HL-60 (cell line): Measurements from ENCODE around the gene KCNT1.

Source experiments
- DNase-seq, 2 experiments: peaks; one replicate each; pipeline ENCODE4 v3.0.0-alpha.2; 2010 to 2020; ENCODE audit warnings: low read depth in 1 of 2, low spot score in 1 of 2
- H3K27ac ChIP-seq: fragments of 250-450 bp; sonication (Bioruptor Pico); replicated peaks from 2 replicates; pipeline ENCODE4 v1.5.1; 2020; ENCODE audit warnings: mild to moderate bottlenecking, moderate library complexity
- H3K27me3 ChIP-seq: fragments of 250-450 bp; sonication (Bioruptor Pico); 2 replicates; pipeline ENCODE4 v1.5.1; 2021; ENCODE audit warnings: mild to moderate bottlenecking, moderate library complexity; ENCODE audit not compliant: insufficient read depth, poor library complexity, severe bottlenecking
- H3K4me3 ChIP-seq: replicated peaks from 2 replicates; pipeline ENCODE4 v1.5.1; 2011; ENCODE audit warnings: mild to moderate bottlenecking, control low read depth, low read length; ENCODE audit not compliant: insufficient read depth
- GABPA ChIP-seq: IDR thresholded peaks from 2 replicates; pipeline ENCODE4 v1.6.1; 2012; ENCODE audit warnings: low read depth
- POLR2AphosphoS5 ChIP-seq: IDR thresholded peaks from 2 replicates; pipeline ENCODE4 v1.6.1; 2012; ENCODE audit warnings: low read depth
- SPI1 ChIP-seq: IDR thresholded peaks from 2 replicates; pipeline ENCODE4 v1.6.1; 2012; ENCODE audit warnings: low read depth, mild to moderate bottlenecking, borderline replicate concordance
- TF ChIP-seq, protein P1 (sequence below): IDR thresholded peaks from 2 replicates; pipeline ENCODE4 v1.6.1; 2012; ENCODE audit warnings: low read depth; ENCODE audit not compliant: insufficient replicate concordance
- TF ChIP-seq, protein P2 (sequence below): IDR thresholded peaks from one replicate; pipeline ENCODE4 v1.5.1; 2011; ENCODE audit warnings: low read length, control low read depth, inconsistent platforms; ENCODE audit not compliant: insufficient read depth

KCNT1 gene

GRCh38 chr9:135769489-135770202 lies 67.7 kb downstream of the KCNT1 start:
- TF ChIP-seq GABPA, result no peak
- no peak for TF ChIP-seq POLR2AphosphoS5
- TF ChIP-seq, protein P1, sequence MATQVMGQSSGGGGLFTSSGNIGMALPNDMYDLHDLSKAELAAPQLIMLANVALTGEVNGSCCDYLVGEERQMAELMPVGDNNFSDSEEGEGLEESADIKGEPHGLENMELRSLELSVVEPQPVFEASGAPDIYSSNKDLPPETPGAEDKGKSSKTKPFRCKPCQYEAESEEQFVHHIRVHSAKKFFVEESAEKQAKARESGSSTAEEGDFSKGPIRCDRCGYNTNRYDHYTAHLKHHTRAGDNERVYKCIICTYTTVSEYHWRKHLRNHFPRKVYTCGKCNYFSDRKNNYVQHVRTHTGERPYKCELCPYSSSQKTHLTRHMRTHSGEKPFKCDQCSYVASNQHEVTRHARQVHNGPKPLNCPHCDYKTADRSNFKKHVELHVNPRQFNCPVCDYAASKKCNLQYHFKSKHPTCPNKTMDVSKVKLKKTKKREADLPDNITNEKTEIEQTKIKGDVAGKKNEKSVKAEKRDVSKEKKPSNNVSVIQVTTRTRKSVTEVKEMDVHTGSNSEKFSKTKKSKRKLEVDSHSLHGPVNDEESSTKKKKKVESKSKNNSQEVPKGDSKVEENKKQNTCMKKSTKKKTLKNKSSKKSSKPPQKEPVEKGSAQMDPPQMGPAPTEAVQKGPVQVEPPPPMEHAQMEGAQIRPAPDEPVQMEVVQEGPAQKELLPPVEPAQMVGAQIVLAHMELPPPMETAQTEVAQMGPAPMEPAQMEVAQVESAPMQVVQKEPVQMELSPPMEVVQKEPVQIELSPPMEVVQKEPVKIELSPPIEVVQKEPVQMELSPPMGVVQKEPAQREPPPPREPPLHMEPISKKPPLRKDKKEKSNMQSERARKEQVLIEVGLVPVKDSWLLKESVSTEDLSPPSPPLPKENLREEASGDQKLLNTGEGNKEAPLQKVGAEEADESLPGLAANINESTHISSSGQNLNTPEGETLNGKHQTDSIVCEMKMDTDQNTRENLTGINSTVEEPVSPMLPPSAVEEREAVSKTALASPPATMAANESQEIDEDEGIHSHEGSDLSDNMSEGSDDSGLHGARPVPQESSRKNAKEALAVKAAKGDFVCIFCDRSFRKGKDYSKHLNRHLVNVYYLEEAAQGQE, result no peak
- TF ChIP-seq, protein P2, sequence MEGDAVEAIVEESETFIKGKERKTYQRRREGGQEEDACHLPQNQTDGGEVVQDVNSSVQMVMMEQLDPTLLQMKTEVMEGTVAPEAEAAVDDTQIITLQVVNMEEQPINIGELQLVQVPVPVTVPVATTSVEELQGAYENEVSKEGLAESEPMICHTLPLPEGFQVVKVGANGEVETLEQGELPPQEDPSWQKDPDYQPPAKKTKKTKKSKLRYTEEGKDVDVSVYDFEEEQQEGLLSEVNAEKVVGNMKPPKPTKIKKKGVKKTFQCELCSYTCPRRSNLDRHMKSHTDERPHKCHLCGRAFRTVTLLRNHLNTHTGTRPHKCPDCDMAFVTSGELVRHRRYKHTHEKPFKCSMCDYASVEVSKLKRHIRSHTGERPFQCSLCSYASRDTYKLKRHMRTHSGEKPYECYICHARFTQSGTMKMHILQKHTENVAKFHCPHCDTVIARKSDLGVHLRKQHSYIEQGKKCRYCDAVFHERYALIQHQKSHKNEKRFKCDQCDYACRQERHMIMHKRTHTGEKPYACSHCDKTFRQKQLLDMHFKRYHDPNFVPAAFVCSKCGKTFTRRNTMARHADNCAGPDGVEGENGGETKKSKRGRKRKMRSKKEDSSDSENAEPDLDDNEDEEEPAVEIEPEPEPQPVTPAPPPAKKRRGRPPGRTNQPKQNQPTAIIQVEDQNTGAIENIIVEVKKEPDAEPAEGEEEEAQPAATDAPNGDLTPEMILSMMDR, result no peak
- no peak for TF ChIP-seq SPI1
- Histone ChIP-seq H3K27me3 (no peaks in the 10 kb centered on the region), H3K27ac (no peak overlapping the region), H3K4me3 (no peak overlapping the region)
- DNase-seq, result no peak

DNA sequence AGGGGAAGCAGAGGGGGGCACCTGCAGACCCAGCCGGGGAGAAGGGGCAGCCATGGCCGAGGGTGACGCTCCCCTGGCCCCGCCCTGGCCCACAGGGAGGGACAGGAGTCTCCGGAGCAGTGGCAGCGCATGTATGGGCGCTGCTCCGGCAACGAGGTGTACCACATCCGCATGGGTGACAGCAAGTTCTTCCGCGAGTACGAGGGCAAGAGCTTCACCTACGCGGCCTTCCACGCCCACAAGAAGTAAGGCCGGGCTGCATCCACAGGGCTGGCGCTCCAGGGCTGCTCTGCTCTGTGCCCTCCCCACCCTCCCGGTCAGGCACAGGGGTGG lies 68.2 kb downstream of the KCNT1 start:
- DNase-seq, result no peak
- no peak overlapping the region for H3K4me3 ChIP-seq
- H3K27ac ChIP-seq, result no peak overlapping the region
- TF ChIP-seq, protein P1, result no peak
- TF ChIP-seq, protein P2, result no peak
- no peak for TF ChIP-seq POLR2AphosphoS5
- TF ChIP-seq SPI1, result no peak
- TF ChIP-seq GABPA, result no peak
- no peaks in the 10 kb centered on the region for H3K27me3 ChIP-seq

DNA sequence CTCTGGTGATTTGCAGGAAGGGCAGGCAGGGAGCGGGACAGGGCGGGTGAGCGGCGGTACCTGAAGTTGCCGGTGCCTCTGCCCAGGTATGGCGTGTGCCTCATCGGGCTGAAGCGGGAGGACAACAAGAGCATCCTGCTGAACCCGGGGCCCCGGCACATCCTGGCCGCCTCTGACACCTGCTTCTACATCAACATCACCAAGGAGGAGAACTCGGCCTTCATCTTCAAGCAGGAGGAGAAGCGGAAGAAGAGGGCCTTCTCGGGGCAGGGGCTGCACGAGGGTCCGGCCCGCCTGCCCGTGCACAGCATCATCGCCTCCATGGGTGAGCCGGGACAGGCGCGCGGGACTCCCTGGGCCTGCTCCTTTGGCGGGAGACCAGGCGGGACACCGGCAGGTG lies 68.8 kb downstream of the KCNT1 start:
- TF ChIP-seq, protein P2, result no peak
- no peak for TF ChIP-seq POLR2AphosphoS5
- no peak for TF ChIP-seq GABPA
- TF ChIP-seq, protein P1, result no peak
- TF ChIP-seq SPI1, result no peak

More for the DNA sequence above, 68.8 kb downstream of the KCNT1 start:
- DNase-seq, result no peak
- no peak overlapping the region for H3K4me3 ChIP-seq
- no peaks in the 10 kb centered on the region for H3K27me3 ChIP-seq
- H3K27ac ChIP-seq, result no peak overlapping the region
